Thyroid gland (tissue), 4 donors: Measurements from ENCODE around the gene DHRS12.

Experiments
- CTCF ChIP-seq, 6 experiments: fragments of 200-600 bp in 3 of 6; fragments of 450-650 bp in 3 of 6; sonication (generic) in 3 of 6; IDR thresholded peaks; one replicate each; pipeline ENCODE4 v1.5.1; 2016 to 2019; ENCODE audit warnings: antibody characterized with exemption in 6 of 6, mild to moderate bottlenecking in 2 of 6, inconsistent platforms in 1 of 6, moderate library complexity in 1 of 6
- POLR2A ChIP-seq, 2 donors: fragments of 450-650 bp; IDR thresholded peaks; one replicate each; pipeline ENCODE4 v1.6.1; 2017; ENCODE audit warnings: antibody characterized with exemption in 2 of 2, mild to moderate bottlenecking in 2 of 2, moderate library complexity in 1 of 2

DNA sequence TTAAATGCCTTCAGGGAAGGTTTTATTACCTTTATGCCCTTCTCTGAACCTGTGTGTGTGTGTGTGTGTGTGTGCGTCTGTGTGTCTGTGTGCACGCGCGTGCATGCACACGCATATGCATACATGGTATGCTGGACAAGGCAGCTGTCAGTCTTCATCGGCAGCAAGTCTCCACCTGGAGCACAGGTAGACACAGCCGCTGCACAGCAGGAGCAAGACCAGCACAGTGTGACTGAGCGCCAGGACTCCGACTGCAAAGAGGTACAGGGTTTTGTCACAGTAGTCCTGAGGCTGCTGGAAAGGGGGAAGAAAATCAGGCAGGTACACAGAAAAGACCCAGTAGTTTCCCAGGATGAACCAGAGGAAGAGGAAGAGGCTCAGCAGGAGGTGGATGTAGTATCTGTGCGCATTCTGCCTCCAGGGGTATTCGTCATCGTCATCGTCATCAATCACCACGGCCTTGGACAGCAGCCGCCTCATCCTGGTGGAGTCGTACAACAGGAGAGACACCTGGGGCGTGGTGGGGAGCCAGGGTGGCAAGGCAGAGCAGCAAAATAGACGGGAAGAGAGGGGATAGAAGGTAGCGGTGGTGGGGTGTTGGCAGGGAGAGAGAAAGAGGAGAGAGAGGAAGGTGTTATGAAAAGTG, 12.8 kb upstream of the DHRS12 start:
- TF ChIP-seq CTCF (IDR thresholded peaks at IDR 0.05) (no peak), POLR2A (IDR thresholded peaks at IDR 0.05) (no peak)
